HG02840 (cell line): ENCODE data around the gene BRS3.

Source experiments
- ATAC-seq: cut with Tn5 transposase; IDR thresholded peaks from one replicate; pipeline ENCODE4 v1.9.1; 2021; ENCODE audit warnings: mild to moderate bottlenecking, moderate library complexity, moderate number of reproducible peaks; ENCODE audit not compliant: unreplicated experiment, low FRiP score

The BRS3 gene

DNA sequence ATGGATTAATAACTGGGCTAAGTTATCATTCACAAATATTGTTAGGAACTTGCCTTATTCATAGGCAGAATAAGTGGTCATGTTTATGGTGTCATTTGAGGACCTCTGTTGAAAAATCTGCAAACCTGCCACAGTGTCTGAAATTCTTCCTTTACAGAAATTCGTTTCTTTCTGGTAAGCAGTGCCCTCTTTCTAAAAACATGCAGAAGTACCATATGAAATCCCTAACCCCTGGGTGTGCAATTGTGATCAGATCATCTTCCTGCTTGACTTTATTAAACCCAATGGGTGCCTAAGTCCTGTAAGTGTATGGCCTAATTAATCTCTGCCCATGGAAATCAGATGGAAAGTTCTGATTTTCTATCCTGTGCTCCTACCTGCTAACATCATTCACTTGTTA is 5.3 kb downstream of the BRS3 start:
- ATAC-seq: no peak

DNA sequence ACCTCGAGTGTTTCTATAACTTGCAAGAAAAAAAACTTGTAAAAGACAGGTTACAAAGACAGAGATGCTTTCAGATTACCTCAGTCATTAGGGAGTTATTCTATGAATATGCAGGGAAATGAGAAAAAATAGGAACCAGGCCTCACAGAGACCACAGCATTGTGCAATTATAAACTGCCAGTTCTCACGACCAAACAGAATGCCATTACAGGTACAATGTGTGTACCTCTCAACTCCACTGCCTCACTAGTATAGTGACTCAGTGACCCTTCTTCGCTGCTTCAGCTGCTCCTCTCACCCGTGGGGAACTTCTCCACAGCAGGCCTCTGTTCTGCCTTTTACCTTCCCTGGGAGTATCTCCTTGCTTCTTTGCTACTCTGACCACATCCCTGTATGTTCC is 7.3 kb downstream of the BRS3 start:
- ATAC-seq: no peak

DNA sequence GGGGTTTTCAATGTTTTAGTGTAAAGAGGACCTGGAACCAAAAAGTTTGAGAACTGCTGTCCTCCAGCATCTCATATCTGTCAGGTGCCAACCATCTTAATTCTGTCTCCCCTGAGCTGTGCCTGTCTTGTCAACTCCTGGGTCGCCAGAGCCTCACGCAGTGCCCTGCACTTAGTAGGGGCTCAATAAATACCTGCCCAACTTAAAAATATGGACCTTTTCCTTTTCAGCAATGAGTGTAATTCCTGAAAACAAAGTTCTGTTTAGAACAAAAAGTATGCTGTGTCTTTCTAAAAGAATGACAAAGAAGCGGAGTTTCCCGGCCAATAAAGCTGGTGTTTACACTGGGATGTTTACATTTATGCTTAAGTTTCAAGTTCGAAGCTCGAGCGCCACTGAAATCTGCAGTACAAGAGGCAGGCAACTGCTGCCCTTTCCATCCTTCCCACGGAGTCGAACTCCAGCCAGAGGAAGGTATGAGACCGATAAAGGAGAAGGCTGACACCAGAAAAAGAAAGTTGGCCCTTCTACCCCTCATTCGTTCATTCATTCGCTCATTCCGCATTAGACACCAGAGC is 8.5 kb downstream of the BRS3 start:
- no peak for ATAC-seq

DNA sequence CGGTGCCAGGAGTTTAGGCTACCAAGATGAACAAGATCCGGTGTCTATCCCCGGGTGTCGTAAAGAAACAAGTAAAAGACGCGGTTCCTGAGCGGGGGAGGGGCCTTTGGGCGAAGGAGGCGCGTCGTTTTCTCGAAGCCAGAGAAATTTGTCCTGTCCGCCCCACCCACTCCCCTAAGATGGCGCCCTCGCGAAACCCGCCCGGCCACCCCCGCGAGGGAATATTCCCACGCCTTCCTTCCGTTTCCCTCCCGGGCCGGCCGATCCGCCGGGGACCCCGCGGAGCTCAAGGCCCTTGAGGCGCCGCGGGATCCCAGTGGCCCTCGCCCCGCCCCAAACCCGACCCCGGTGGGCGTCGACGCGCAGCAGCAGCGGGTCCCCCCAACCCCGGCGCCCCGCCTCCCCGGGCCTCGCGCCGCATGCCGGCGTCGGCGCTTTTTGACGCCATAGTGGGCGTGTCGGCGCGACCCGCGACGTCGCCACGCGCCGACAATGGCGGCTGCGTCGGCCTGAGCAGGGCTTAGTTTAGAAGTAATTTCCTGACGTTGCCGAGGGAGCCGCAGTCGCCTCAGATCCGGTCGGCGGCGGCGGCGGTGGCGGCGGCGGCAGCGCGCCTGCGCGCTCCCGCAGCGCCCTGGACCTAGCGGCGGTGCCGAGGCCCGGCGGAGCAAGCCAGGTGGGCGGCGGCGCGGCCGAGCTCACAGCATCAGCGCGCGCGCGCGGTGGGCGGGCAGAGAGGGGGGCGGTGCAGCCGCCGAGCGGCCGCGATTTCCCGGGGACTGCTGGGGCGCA is 9.2 kb downstream of the BRS3 start:
- ATAC-seq: peak; percentile 76

DNA sequence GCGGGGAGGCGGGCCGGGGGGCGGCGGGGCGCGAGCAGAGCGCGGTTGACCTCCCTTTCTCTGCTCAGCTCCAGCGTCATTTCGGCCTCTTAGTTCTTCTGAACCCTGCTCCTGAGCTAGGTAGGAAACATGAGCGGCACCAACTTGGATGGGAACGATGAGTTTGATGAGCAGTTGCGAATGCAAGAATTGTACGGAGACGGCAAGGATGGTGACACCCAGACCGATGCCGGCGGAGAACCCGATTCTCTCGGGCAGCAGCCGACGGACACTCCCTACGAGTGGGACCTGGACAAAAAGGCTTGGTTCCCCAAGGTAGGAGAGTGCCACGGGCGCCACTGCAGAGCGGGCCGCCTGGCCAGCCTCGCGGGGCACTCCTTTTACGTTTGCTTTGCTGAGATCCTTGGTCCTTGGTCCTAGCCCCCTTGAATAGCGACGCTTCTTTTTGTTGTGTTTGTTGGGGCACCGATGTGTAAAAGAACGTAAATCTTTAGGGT is 9.9 kb downstream of the BRS3 start, which contains the start of gene HTATSF1:
Gene HTATSF1, plus strand, starts transcription at position 37 of the 497 bp plus-strand sequence. Its CDS starts 93 bp downstream, at position 130.
- ATAC-seq: peak; percentile 14

DNA sequence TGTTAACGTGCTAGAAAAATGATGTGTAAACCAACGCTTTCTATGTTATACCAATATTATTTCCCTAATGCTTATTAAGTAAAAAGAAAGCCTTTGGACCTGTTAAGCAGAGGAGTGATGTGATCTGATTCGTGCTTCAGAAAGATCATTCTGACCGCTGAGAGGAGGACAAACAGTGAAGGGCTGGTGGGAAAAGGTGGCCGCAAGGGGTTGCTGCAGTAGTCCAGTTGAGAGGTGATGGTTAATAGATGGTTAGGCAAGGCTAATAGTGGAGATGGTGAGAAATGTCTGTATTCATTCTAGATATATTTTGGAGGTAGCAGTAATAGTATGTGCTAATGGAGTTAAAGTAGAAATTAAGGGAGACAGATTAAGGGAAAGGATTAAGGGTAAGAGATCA is 31.3 kb downstream of the BRS3 start:
- no peak for ATAC-seq

DNA sequence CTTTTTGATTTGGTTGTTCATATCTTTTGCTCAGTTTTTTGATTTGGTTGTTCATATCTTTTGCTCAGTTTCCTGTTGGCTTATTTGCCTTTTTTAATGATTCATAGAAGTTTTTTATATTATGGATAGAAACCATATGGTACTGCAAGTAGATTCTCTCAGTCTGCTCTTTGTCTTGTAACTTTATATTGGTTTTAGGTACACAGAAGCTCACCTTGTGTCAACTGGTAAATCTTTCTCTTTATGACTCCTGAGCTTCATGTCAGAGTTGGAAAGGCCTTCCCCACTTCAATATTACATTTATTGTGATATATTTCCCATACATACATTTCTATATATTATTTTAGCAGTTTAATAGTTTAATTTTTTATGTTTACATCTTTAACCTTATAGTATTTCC is 36.0 kb downstream of the BRS3 start:
- no peak for ATAC-seq

DNA sequence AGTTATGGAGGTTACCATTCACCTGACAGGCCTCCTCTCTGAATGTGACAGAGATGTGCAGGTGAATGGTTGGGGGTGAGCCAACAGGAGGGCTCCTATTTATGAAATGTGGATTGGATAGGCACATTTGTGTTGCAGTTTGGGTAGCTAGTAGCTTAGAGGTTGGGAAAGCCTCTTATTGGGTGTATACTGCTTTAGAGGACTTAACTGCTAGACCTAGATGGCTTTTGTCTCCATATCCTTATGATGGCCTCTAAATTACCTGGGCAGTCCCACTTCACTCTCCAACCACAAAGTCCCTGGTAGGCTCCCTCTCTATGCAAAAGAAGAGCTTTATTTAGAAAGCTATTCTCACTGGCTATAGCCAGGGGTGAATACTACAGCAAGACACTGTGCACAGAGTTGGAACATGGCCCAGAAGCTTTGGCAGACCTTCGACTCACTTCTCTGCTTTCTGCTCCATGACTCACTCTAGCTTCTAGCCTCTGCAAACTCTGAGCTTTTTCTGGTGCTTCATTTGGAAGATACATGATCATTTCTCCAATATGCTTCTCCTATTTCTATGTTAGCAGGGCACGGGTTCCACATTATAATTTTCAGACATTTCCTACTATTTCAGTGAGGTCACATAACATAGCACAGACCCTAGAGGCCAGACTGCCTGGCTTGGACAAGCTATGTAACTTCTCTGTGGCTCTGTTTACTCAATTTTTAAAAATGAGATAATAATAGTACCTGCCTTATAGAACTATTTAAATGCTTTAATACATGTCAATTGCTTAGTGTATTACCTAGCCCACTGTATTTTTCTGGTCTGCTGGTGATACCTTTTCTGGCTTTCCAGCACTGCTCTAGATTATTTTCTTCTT is 38.2 kb downstream of the BRS3 start:
- ATAC-seq: no peak

DNA sequence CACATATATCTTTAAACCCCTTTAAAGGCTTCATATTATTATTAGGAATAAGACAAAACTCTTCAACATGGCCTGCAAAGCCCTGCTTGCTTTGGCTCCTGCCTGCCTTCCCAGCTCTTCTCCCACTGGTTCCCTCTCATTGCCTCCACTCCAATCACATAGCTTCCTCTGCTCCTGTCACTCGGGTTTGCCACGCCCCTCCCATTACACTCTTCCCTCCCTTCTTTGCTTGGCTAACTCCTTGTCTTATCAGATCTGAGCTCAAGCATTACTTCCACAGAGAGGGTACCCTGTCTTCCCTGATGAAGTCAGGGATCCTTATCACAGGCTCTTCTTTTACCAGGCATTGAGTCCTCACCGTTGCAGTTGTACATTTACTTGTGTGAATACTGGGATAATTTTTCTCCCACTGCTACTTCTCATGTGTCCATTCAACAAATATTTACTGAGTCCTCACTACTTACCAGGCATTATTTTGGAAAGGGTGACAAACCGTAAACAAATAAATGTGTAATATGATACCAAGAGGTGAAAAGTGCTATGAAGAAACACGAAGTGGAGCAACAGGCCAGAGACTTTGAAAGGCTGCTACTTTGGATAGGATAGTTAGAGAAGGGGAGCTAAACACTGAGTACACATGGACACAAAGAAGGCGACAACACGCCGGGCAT is 41.0 kb downstream of the BRS3 start:
- no peak for ATAC-seq

DNA sequence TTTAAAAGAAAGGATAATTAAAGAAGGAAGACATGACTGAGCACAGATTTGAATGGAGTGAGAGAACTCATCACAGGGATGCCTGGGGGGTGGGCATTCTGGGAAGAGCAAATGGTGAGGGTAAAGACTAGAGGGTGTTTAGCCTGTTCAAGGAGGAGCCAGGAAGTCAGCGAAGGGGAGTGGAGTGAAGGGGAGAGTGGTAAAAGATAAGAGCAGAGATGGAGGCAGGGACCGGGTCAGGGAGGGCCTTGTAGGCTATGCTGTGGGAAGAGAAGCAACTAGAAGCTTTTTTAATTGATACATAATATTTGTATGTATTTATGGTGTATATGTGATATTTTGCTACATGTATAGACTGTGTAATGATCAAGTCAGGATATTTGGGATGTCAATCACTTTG is 42.0 kb downstream of the BRS3 start:
- ATAC-seq: no peak

DNA sequence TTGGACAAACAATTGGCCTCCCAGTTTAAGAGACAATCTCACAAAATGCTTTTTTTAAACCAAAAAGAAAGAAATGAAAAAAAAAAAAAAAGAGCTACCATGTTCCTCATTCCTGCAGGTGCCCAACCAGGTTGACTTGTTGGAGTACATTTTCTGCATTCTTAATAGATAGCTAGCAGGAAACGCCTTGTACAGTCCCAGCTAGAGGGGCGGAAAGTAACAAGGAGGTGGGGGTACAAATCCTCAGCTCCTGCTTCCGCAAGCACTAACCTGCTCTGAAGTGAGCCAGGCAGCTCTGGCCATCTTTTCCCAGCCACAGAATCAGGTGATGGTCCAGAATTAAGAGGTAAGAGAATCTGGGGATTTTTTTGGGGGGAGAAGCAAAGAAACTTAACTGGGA is 44.2 kb downstream of the BRS3 start, which contains the start of gene VGLL1:
Gene VGLL1, plus strand, starts transcription at position 265 of the 400 bp plus-strand sequence. CDS start 3,806 bp downstream, outside the sequence.
- ATAC-seq: no peak

DNA sequence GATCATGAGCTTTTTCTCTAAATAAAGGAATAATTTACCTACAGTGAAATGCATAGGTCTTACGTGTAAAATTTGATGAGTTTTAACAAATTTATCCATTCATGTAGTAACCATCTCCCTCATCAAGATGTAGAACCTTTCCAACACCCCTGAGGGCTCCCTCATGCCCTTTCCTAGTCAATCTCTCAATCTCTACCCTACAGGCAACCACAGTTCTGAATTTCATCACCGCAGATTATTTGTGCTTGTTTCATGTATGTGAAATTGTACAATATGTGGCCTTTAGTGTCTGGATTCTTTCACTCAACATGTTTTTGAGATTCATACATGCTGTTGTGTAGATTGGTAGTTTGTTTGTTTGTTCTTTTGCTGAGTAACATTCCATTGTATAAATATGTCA is 46.4 kb downstream of the BRS3 start:
- no peak for ATAC-seq

DNA sequence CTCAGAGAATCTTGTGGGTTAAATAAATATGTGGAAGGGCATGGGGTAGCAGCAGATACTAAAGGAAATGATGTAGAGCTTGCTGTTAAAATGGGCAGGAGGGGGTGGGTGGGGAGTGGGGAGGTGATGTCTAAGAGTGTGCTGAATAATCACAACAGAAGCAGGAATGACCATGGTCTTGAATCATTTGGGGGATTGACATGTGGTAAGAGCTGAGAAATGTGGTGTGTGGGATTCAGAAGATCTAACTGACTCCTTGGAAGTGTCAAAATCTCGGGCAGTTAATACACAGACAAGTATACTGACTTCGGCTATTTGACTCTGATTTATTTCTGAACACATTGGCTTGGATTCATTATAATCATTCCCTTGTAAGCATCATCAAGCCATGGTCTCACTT is 51.1 kb downstream of the BRS3 start:
- ATAC-seq: no peak

DNA sequence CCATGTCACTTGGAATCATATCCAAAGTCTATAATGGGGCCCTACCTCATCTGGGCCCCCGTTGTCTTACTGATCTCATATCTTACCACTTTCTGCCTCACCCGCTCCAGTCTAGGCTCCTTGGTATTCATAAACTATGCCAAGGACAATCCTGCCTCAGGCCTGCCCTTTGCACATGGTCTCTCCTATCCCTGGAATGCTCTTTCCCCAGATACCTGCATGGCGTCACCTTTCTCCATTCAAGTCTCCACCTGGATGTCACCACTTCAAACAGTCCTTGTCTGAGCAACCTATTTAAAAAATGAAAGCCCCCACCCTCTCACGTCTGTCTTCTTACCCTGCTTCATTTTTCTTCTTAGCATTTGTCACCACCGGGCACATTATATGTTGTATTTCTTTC is 52.5 kb downstream of the BRS3 start:
- no peak for ATAC-seq

DNA sequence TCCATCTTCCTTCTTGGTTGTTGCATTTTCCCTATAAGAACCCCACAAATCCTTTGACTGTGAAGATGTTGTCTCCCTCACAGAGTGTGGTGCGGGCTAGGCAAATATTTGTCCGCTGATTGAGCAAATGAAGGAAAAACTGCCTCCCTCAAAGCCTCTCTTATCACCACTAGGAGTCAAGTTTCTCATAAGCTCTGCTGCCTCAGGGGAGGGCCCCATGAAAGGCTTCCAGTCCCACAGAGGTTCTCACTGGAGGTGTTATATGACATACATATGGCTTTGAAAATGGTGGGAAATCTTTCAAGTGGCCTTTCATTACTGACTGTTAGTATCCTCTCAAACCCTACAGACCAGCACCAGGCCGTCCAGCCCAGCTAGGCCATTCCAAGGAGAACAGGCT is 53.5 kb downstream of the BRS3 start:
- ATAC-seq: no peak

DNA sequence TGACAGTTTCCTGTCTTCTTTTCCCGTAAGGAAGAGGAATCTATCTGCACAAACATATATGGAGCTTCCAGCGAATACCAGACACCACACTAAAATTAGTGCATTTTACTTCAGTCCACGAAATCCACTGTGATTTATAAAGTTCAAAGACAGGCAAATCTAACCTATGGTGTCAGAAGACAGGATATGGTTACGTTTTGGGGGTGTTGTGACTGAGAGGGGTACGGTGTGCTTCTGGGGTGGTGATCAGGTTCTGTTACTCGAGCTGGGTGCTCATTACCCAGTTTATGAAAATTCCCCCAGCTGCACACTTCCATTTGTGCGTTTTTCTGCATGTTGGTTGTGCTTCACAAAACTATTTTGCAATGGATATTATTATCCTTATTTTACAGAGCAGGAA is 54.5 kb downstream of the BRS3 start:
- ATAC-seq: no peak
